WTC11 (cell line): ENCODE measurements around the gene RAB18.

Experiments
- CTCF ChIP-seq: fragments of 200-600 bp; IDR thresholded peaks from 2 replicates; pipeline ENCODE4 v1.8.0; 2022; ENCODE audit warnings: antibody characterized with exemption
- FOXJ3 ChIP-seq: sonication (generic); formaldehyde crosslinking; IDR thresholded peaks from 2 replicates; pipeline ENCODE4 v1.9.0; 2021; ENCODE audit warnings: missing genetic modification reagents, mild to moderate bottlenecking, borderline replicate concordance
- SP1 ChIP-seq: sonication (generic); formaldehyde crosslinking; conservative IDR thresholded peaks from 2 replicates; pipeline ENCODE4 v1.8.1; 2022; ENCODE audit warnings: missing genetic modification reagents
- TP53 ChIP-seq: sonication (generic); formaldehyde crosslinking; IDR thresholded peaks from 2 replicates; pipeline ENCODE4 v1.8.1; 2023; ENCODE audit warnings: mild to moderate bottlenecking, missing genetic modification reagents

DNA sequence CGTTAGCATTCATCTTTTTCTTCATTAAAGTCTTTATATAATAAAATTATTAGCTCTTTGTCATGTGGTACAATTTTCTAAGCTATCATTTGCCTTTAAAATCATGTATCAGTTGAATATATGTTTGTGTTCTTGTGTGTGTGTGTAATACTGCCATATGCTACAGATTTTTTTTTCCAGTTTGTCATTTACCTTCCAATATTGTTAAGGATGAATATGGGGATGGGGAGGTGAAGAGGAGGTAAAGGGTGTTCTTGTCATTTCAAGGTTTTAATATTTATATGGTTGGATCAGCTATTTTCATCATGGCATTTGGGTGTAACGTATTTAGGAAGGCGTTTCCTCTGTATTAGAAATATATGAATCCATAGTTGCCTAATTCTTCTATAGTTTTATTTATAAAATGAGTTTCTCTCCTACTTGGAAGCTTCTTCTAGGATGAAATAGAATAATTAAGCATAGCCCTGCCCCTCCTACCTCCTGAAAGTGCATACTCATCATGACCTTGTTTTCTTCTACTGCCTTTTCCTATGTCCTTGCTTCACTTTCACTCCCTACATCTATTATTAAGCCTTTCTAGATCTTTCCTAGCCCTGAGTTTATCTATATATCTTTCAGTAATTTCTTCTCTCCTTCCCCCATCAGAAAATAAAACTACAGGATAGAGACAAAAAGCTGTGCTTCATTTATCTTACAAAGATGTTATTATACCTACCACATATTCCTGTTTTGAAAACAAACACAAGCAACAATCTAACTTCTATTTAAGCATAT, 25.1 kb downstream of the RAB18 start:
- TF ChIP-seq FOXJ3 (CRISPR knock-in tag) = no peak
- no peak for TF ChIP-seq TP53
- no peak for TF ChIP-seq CTCF
- no peak for TF ChIP-seq SP1 (CRISPR knock-in tag)
